ENCODE data around the gene DPEP3.
"Not testable (repeated sequence)": the region's sequence is repeated elsewhere in the genome, so short reads cannot be mapped to it uniquely, and the experiment has no call there.

The DPEP3 gene

GRCh38 chr16:67993207-67994039 is 13.1 kb upstream of the DPEP3 start:
- peak; percentile 51 for DNase-seq

GRCh38 chr16:67992661-67993206 is 12.4 kb upstream of the DPEP3 start:
- no peak for DNase-seq

GRCh38 chr16:67990018-67990386 is 9.7 kb upstream of the DPEP3 start:
- no peak for DNase-seq

- DNase-seq, result no peak
Observed at GRCh38 chr16:67989322-67990017, 9.2 kb upstream of the DPEP3 start.

GRCh38 chr16:67988675-67989074 is 8.4 kb upstream of the DPEP3 start:
- no peak for DNase-seq

- no peak for DNase-seq
Observed at GRCh38 chr16:67987460-67988160, 7.3 kb upstream of the DPEP3 start.

GRCh38 chr16:67986949-67987348 is 6.7 kb upstream of the DPEP3 start:
- no peak for DNase-seq

- no peak for DNase-seq
Observed at GRCh38 chr16:67982011-67982696, 1.9 kb upstream of the DPEP3 start.

- DNase-seq, result no peak
Observed at GRCh38 chr16:67977469-67978227, 2.7 kb downstream of the DPEP3 start.

GRCh38 chr16:67977005-67977404 is 3.3 kb downstream of the DPEP3 start:
- DNase-seq, result no peak

- no peak for DNase-seq
Observed at GRCh38 chr16:67976205-67976604, 4.1 kb downstream of the DPEP3 start.

GRCh38 chr16:67975321-67976105 is 4.8 kb downstream of the DPEP3 start:
- no peak for DNase-seq

GRCh38 chr16:67972285-67972684 is 8.0 kb downstream of the DPEP3 start:
- DNase-seq, result not testable (repeated sequence)

GRCh38 chr16:67971111-67971510 is 9.2 kb downstream of the DPEP3 start:
- no peak for DNase-seq

GRCh38 chr16:67969254-67970039 is 10.9 kb downstream of the DPEP3 start:
- no peak for DNase-seq

- peak; percentile 34 for DNase-seq
Observed at GRCh38 chr16:67968400-67969253, 11.7 kb downstream of the DPEP3 start, which contains the start of gene SLC12A4. Gene SLC12A4 (minus strand): TSS chr16:67968637. CDS start chr16:67968553, 84 bp downstream.

- DNase-seq, result no peak
Observed at GRCh38 chr16:67967958-67968399, 12.3 kb downstream of the DPEP3 start.

- DNase-seq, result no peak
Observed at GRCh38 chr16:67967183-67967957, 12.9 kb downstream of the DPEP3 start.

Measured in NCI-H1105 treated with DMSO at 0.1 percent for 48 hours (cell line).